CD14-positive monocyte (primary cell): ENCODE results near the gene CD247. TPM values are rescaled to one million over a fixed set of nuclear protein-coding genes. Genes with fewer than 3 reads are reported as not detected.

Experiments
- DNase-seq, 3 donors: peaks; one replicate each; pipeline ENCODE4 v3.0.0-alpha.2; 2011 to 2022
- H2AFZ ChIP-seq: 2 replicates; pipeline ENCODE4 v1.6.0; 2012; ENCODE audit warnings: mild to moderate bottlenecking, low read depth, low read length, inconsistent platforms; ENCODE audit not compliant: insufficient read depth, poor library complexity, severe bottlenecking
- H3K27ac ChIP-seq, 2 donors: 1 replicate in 1 of 2; 2 replicates in 1 of 2; pipeline ENCODE4 v1.5.1; 2012 to 2013; ENCODE audit warnings: low read length in 2 of 2, control low read depth in 1 of 2, inconsistent platforms in 1 of 2, low read depth in 1 of 2, mild to moderate bottlenecking in 1 of 2
- H3K27me3 ChIP-seq, 2 donors: one replicate each; pipeline versions ENCODE4 v1.6.0 to v1.6.1; 2011 to 2013; ENCODE audit warnings: low read length in 2 of 2; ENCODE audit not compliant: control insufficient read depth in 2 of 2, insufficient read depth in 2 of 2
- H3K36me3 ChIP-seq, 2 donors: replicated peaks in 1 of 2; 1 replicate in 1 of 2; 2 replicates in 1 of 2; pipeline versions ENCODE4 v1.5.1 to v1.6.1; 2012 to 2013; ENCODE audit warnings: low read length in 2 of 2, control low read depth in 1 of 2, inconsistent platforms in 1 of 2, mild to moderate bottlenecking in 1 of 2; ENCODE audit not compliant: insufficient read depth in 2 of 2, control insufficient read depth in 1 of 2
- H3K4me1 ChIP-seq, 2 donors: 1 replicate in 1 of 2; 2 replicates in 1 of 2; pipeline versions ENCODE4 v1.5.1 to v1.6.1; 2012 to 2013; ENCODE audit warnings: low read length in 2 of 2, control low read depth in 1 of 2, inconsistent platforms in 1 of 2, mild to moderate bottlenecking in 1 of 2, moderate library complexity in 1 of 2; ENCODE audit not compliant: insufficient read depth in 2 of 2, control insufficient read depth in 1 of 2
- H3K4me2 ChIP-seq: replicated peaks from 2 replicates; pipeline ENCODE3; 2012; ENCODE audit warnings: low read length, moderate library complexity, mild to moderate bottlenecking; ENCODE audit not compliant: poor library complexity, severe bottlenecking; ENCODE audit errors: extremely low read depth
- H3K4me3 ChIP-seq, 3 experiments: fragments of 200-600 bp in 1 of 3; sonication (generic) in 1 of 3; replicated peaks in 1 of 3; 1 replicate in 2 of 3; 2 replicates in 1 of 3; pipeline ENCODE4 v1.5.1; 2011 to 2013; ENCODE audit warnings: low read length in 3 of 3, mild to moderate bottlenecking in 3 of 3, control low read depth in 2 of 3, low read depth in 2 of 3, inconsistent platforms in 1 of 3, moderate library complexity in 1 of 3
- H3K79me2 ChIP-seq: 2 replicates; pipeline ENCODE4 v1.6.0; 2012; ENCODE audit warnings: mild to moderate bottlenecking, control low read depth, inconsistent platforms, low read length, moderate library complexity; ENCODE audit not compliant: insufficient read depth
- H3K9ac ChIP-seq: 2 replicates; pipeline ENCODE4 v1.6.0; 2017; ENCODE audit warnings: low read length, mild to moderate bottlenecking; ENCODE audit not compliant: insufficient read depth, poor library complexity, severe bottlenecking
- H3K9me3 ChIP-seq, 2 donors: replicated peaks in 1 of 2; 1 replicate in 1 of 2; 2 replicates in 1 of 2; pipeline versions ENCODE4 v1.5.1 to v1.6.1; 2012 to 2013; ENCODE audit warnings: low read length in 2 of 2, control low read depth in 1 of 2; ENCODE audit not compliant: control insufficient read depth in 1 of 2, insufficient read depth in 1 of 2
- H4K20me1 ChIP-seq: 2 replicates; pipeline ENCODE4 v1.6.0; 2012; ENCODE audit warnings: mild to moderate bottlenecking, low read length, control low read depth, moderate library complexity; ENCODE audit not compliant: insufficient read depth
- H3K27ac Mint-ChIP-seq, 7 donors: one replicate each; pipeline ENCODE4 v1.8.0; 2020; ENCODE audit warnings: mild to moderate bottlenecking in 7 of 7, mixed read lengths in 7 of 7, moderate library complexity in 6 of 7, inconsistent platforms in 2 of 7
- H3K27me3 Mint-ChIP-seq, 3 donors: one replicate each; pipeline ENCODE4 v1.8.0; 2021 to 2022; ENCODE audit warnings: low read depth in 3 of 3, mild to moderate bottlenecking in 3 of 3, mixed read lengths in 3 of 3, moderate library complexity in 3 of 3, inconsistent platforms in 1 of 3
- H3K36me3 Mint-ChIP-seq, 2 donors: one replicate each; pipeline ENCODE4 v1.8.0; 2020; ENCODE audit warnings: mixed read lengths in 2 of 2, inconsistent platforms in 1 of 2, mild to moderate bottlenecking in 1 of 2
- H3K4me1 Mint-ChIP-seq: one replicate; pipeline ENCODE4 v1.8.0; 2020; ENCODE audit warnings: mild to moderate bottlenecking, mixed read lengths
- H3K4me3 Mint-ChIP-seq, 2 donors: one replicate each; pipeline ENCODE4 v1.8.0; 2020; ENCODE audit warnings: mild to moderate bottlenecking in 2 of 2, mixed read lengths in 2 of 2, moderate library complexity in 1 of 2
- H3K9me3 Mint-ChIP-seq, 7 donors: one replicate each; pipeline ENCODE4 v1.8.0; 2020 to 2022; ENCODE audit warnings: mixed read lengths in 7 of 7, mild to moderate bottlenecking in 6 of 7, moderate library complexity in 6 of 7, inconsistent platforms in 2 of 7
- WGBS: methylation state at CpG from one replicate; pipeline ENCODE4 v1.1.5; 2013; ENCODE audit warnings: missing lambda C conversion rate; ENCODE audit not compliant: insufficient coverage; 5-methylcytosine and 5-hydroxymethylcytosine counted together
- intact Hi-C, 2 donors: fragments of 100-400 bp; cut with micrococcal nuclease; formaldehyde crosslinking; loops; one replicate each; pipeline versions ENCODE4 v1.15.0 to v1.15.1; 2023
- polyA minus RNA-seq: library from RNA; depleted of rRNA, polyadenylated mRNA; stranded (reverse); fragments of >200 nt; gene quantifications from 2 replicates; pipeline ENCODE4 v1.2.3, GENCODE V29; 2012
- polyA plus RNA-seq, 3 donors: library from polyadenylated mRNA; depleted of rRNA in 1 of 3; unstranded in 2 of 3; stranded (reverse) in 1 of 3; fragments of 300-500 nt in 2 of 3; fragments of >200 nt in 1 of 3; fragmentation: Illumina TruSeq in 2 of 3; gene quantifications; 1 replicate in 2 of 3; 2 replicates in 1 of 3; pipeline ENCODE4 v1.2.3, GENCODE V29; 2012 to 2021
- total RNA-seq, 12 experiments: library from RNA in 1 of 12; stranded (reverse) in 1 of 12; fragments of 120-200 nt in 1 of 12; gene quantifications; one replicate each; pipeline ENCODE4 v1.2.4 and lab custom pipeline; 2013 to 2026; ENCODE audit warnings: mixed read lengths in 6 of 12, inconsistent platforms in 1 of 12
- TF ChIP-seq, protein P1 (sequence below): fragments of 200-600 bp; IDR thresholded peaks from one replicate; pipeline ENCODE4 v1.8.0; 2022; ENCODE audit warnings: antibody characterized with exemption, mild to moderate bottlenecking

The CD247 gene
- total RNA-seq (2013) = 0.46 TPM
- polyA plus RNA-seq (1 to 10 TPM in 2 of 3 donors, under 1 TPM in 1; 0.29 to 1.8 (median 1.6) TPM), polyA minus RNA-seq (0.24 TPM in 1 of 2 replicates, not detected in the other), total RNA-seq (lab: John Stamatoyannopoulos, UW) (0 to 2.7 (median 0.34) reads per million in 11 experiments)

DNA sequence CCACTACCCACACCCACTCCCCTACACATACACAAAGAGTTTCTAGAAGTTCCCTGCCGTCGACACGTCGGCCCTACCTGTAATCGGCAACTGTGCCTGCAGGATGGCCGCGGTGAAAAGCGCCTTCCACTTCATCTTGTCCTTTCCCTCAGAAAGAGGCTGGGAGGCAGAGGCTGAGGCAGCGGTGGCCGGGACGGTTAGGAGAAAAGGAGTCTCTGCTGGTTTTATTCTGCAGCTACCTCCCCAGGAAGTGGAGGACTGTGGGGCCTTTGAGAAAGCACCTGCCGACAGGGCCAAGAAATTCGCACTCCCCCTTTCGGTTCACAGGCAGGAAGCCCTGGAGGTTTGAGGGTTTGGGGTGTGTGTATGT lies at the start of gene CD247:
CD247 (minus strand) TSS at position 199 of the 370 bp plus-strand sequence; CDS start at position 135, 64 bp downstream.
- H3K9me3 ChIP-seq = no peaks in the 10 kb centered on the region
- Mint-ChIP-seq H3K4me3 (peak within 1 kb of the TSS in 1 of 2 donors; percentile 62), H3K9me3 (no peaks in the 10 kb centered on the region), H3K27me3 (peaks cover 0 to 2% (median 0%) of the 10 kb centered on the region in 3 donors), H3K27ac (peak within 1 kb of the TSS in 1 of 7 donors; percentile 77), H3K4me1 (no peaks in the 10 kb centered on the region), H3K36me3 (no peaks in the 10 kb centered on the region)
- no peaks in the 10 kb centered on the region for H3K4me1 ChIP-seq
- H3K27ac ChIP-seq = no peak within 1 kb of the TSS
- intact Hi-C loops = no loop called here
- no peak within 1 kb of the TSS for H3K4me2 ChIP-seq
- DNase-seq = no peak
- 93% methylated on average over 4 of the region's 14 CpGs for WGBS
- H3K4me3 ChIP-seq = no peak within 1 kb of the TSS
- no peaks in the 10 kb centered on the region for H3K36me3 ChIP-seq
- no peaks in the 10 kb centered on the region for H4K20me1 ChIP-seq
- TF ChIP-seq, protein P1, sequence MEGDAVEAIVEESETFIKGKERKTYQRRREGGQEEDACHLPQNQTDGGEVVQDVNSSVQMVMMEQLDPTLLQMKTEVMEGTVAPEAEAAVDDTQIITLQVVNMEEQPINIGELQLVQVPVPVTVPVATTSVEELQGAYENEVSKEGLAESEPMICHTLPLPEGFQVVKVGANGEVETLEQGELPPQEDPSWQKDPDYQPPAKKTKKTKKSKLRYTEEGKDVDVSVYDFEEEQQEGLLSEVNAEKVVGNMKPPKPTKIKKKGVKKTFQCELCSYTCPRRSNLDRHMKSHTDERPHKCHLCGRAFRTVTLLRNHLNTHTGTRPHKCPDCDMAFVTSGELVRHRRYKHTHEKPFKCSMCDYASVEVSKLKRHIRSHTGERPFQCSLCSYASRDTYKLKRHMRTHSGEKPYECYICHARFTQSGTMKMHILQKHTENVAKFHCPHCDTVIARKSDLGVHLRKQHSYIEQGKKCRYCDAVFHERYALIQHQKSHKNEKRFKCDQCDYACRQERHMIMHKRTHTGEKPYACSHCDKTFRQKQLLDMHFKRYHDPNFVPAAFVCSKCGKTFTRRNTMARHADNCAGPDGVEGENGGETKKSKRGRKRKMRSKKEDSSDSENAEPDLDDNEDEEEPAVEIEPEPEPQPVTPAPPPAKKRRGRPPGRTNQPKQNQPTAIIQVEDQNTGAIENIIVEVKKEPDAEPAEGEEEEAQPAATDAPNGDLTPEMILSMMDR = no peak
- no peaks in the 10 kb centered on the region for H3K27me3 ChIP-seq
- H2AFZ ChIP-seq = no peak within 1 kb of the TSS
- no peak within 1 kb of the TSS for H3K9ac ChIP-seq
- H3K79me2 ChIP-seq = no peaks in the 10 kb centered on the region

DNA sequence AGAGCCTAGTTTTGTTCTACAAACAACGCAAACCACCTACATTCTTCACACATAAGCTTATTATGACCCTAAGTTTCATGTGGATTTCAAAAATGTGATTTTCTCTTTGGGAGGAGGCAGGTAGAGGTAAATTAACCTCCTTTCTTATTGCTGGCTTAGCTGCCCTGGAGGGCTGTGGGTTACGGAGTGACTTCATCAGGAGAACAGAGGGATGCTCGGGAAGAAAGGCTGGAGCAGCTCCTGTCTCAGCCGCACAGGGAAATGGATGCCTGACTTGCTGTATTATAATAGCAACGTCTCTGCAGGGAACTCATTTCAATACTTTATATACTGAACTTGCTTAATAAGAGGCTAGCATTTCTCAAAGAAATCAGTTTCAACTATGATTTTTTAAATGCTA lies 49.3 kb upstream of the CD247 start:
- no peak overlapping the region for H3K27ac Mint-ChIP-seq
- WGBS = no CpG with 5 or more reads among the region's 5 CpGs
- H3K79me2 ChIP-seq = no peaks in the 10 kb centered on the region
- H3K9me3 Mint-ChIP-seq = peaks cover 0 to 3% (median 1%) of the 10 kb centered on the region in 7 donors
- DNase-seq = no peak
- H3K4me3 ChIP-seq = no peak overlapping the region
- no peaks in the 10 kb centered on the region for H3K27me3 ChIP-seq
- H3K9ac ChIP-seq = no peak overlapping the region
- intact Hi-C loops = loop anchor here in 1 of 2 donors (10.0 kb wide), 1 partner anchor 67 kb away; the partner anchor contains the start of gene RCSD1
- H3K36me3 Mint-ChIP-seq = no peaks in the 10 kb centered on the region
- H3K4me1 Mint-ChIP-seq = peaks cover 48% of the 10 kb centered on the region
- H3K4me1 ChIP-seq = peaks cover 46 to 47% of the 10 kb centered on the region in 2 donors
- no peaks in the 10 kb centered on the region for H4K20me1 ChIP-seq
- no peak overlapping the region for H3K4me3 Mint-ChIP-seq
- no peak overlapping the region for H3K4me2 ChIP-seq
- TF ChIP-seq, protein P1 = no peak
- no peaks in the 10 kb centered on the region for H3K9me3 ChIP-seq
- no peak overlapping the region for H3K27ac ChIP-seq
- no peak overlapping the region for H2AFZ ChIP-seq
- H3K27me3 Mint-ChIP-seq = peaks cover 0 to 2% (median 0%) of the 10 kb centered on the region in 3 donors
- H3K36me3 ChIP-seq = no peaks in the 10 kb centered on the region
